HepG2 (cell line): Measurements from ENCODE around the gene USP5. TPM values are rescaled to one million over a fixed set of nuclear protein-coding genes. Genes with fewer than 3 reads are reported as not detected.

Experiments
- ELF4 ChIP-seq: sonication (generic); formaldehyde crosslinking; IDR thresholded peaks from 2 replicates; pipeline ENCODE4 v1.5.0; 2020; ENCODE audit warnings: missing genetic modification reagents, mild to moderate bottlenecking, moderate library complexity, borderline replicate concordance
- HNF4G ChIP-seq, 2 experiments: sonication (generic) in 1 of 2; formaldehyde crosslinking in 1 of 2; IDR thresholded peaks; 2 replicates each; pipeline versions ENCODE4 v1.4.0 to v1.6.1; 2011 to 2020; ENCODE audit warnings: borderline replicate concordance in 2 of 2, low read depth in 2 of 2, mild to moderate bottlenecking in 2 of 2, low read length in 1 of 2, missing genetic modification reagents in 1 of 2, moderate library complexity in 1 of 2
- KDM5A ChIP-seq: fragments of 200-600 bp; sonication (generic); IDR thresholded peaks from 2 replicates; pipeline ENCODE4 v1.7.0; 2018; ENCODE audit warnings: antibody characterized with exemption, mild to moderate bottlenecking, low read length, borderline replicate concordance
- MTA3 ChIP-seq: sonication (generic); formaldehyde crosslinking; IDR thresholded peaks from 2 replicates; pipeline ENCODE4 v1.4.0; 2020; ENCODE audit warnings: missing genetic modification reagents
- MYC ChIP-seq: sonication (generic); formaldehyde crosslinking; IDR thresholded peaks from 2 replicates; pipeline ENCODE4 v1.9.0; 2021; ENCODE audit warnings: missing genetic modification reagents, borderline replicate concordance
- SIN3A ChIP-seq: IDR thresholded peaks from 2 replicates; pipeline ENCODE4 v1.6.1; 2011; ENCODE audit warnings: low read depth, mild to moderate bottlenecking, control low read depth, low read length, borderline replicate concordance
- SOX13 ChIP-seq, 3 experiments: fragments of 450-650 bp in 1 of 3; sonication (generic) in 1 of 3; formaldehyde crosslinking in 1 of 3; IDR thresholded peaks in 2 of 3; conservative IDR thresholded peaks in 1 of 3; 2 replicates each; pipeline versions ENCODE4 v1.5.0 to v1.6.1; 2016 to 2020; ENCODE audit warnings: antibody characterized with exemption in 1 of 3, mild to moderate bottlenecking in 1 of 3, missing compliant biosample characterization in 1 of 3, missing genetic modification reagents in 1 of 3, moderate library complexity in 1 of 3
- ZKSCAN1 ChIP-seq: fragments of 150-350 bp; IDR thresholded peaks from 2 replicates; pipeline ENCODE4 v1.6.1; 2014; ENCODE audit warnings: low read length
- ZKSCAN5 ChIP-seq: sonication (generic); formaldehyde crosslinking; IDR thresholded peaks from 2 replicates; pipeline ENCODE4 v1.5.1; 2020; ENCODE audit warnings: mild to moderate bottlenecking, missing genetic modification reagents
- ZNF230 ChIP-seq: sonication (generic); formaldehyde crosslinking; IDR thresholded peaks from 2 replicates; pipeline ENCODE4 v1.4.0; 2020; ENCODE audit warnings: mild to moderate bottlenecking, missing genetic modification reagents
- ZNF615 ChIP-seq: sonication (generic); formaldehyde crosslinking; IDR thresholded peaks from 2 replicates; pipeline ENCODE4 v1.5.0; 2020; ENCODE audit warnings: mild to moderate bottlenecking, missing genetic modification reagents, borderline replicate concordance
- polyA plus RNA-seq, 8 experiments: library from polyadenylated mRNA; depleted of rRNA in 3 of 8; stranded (reverse) in 7 of 8; unstranded in 1 of 8; fragments of >200 nt; fragmentation: Illumina TruSeq in 4 of 8; extraction: Trizol in 4 of 8; gene quantifications; 2 replicates each; pipeline versions ENCODE4 v1.2.1 to v1.2.3, GENCODE V29; 2011 to 2016; ENCODE audit warnings: low read depth in 4 of 8, missing spikeins in 1 of 8, mixed read lengths in 1 of 8; ENCODE audit not compliant: insufficient read depth in 1 of 8
- total RNA-seq, 5 experiments: library from RNA; depleted of rRNA; stranded (reverse); fragments of >200 nt; fragmentation: Illumina TruSeq; extraction: Trizol; gene quantifications; 2 replicates each; pipeline ENCODE4 v1.2.3, GENCODE V29; 2016; ENCODE audit warnings: low read depth in 1 of 5
- TF ChIP-seq, protein P1 (sequence below): IDR thresholded peaks from 2 replicates; pipeline ENCODE4 v1.6.1; 2016
- TF ChIP-seq, protein P2 (sequence below): sonication (generic); formaldehyde crosslinking; IDR thresholded peaks from 2 replicates; pipeline ENCODE4 v1.5.1; 2020; ENCODE audit warnings: mild to moderate bottlenecking, missing genetic modification reagents, borderline replicate concordance
- TF ChIP-seq, protein P3 (sequence below): sonication (generic); formaldehyde crosslinking; IDR thresholded peaks from 2 replicates; pipeline ENCODE4 v1.4.0; 2020; ENCODE audit warnings: missing genetic modification reagents
- TF ChIP-seq, protein P4 (sequence below): sonication (generic); formaldehyde crosslinking; IDR thresholded peaks from 2 replicates; pipeline ENCODE4 v1.5.0; 2020; ENCODE audit warnings: mild to moderate bottlenecking, missing genetic modification reagents

Gene USP5
- total and polyA plus RNA-seq, 2 of the 13 experiments (the other 11 are each of a cell fraction or from before 2014, with no cell fraction given) = 39.6 to 56.0 TPM

DNA sequence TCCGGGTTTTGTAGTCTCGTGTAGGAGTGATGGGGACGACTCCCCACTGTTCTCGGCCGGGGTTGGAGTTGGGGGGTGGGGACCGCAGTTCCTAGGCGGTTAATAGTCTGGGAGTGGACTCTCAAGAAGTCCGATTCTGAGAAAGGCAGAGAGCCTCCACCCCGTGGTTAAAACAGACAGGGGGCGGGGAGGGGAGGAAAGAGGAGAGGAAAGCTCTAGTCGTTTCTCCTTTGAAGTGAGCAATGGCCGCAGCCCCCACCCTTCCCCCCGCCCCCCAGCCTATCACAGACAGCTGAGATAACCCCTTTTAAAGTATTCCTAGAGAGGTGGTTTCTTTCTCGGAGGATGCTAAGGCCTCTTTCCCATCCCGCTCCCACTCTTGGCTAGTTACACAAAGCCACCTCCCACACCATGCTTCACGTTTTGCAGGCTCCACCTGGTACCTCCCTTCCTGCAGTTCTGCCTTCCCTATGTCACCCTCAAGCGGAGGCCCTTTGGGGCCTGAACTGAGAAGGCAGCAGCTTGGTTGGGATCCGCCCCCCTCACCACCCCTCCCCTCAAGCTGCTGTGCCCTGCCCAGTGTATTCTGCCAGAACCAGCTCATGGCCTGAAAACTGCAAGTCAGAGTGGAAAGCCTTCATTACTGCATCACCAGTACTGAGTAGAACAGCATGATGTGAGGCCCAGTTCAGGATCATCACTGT is 853 bp downstream of the USP5 start (continued):
- TF ChIP-seq, protein P1, sequence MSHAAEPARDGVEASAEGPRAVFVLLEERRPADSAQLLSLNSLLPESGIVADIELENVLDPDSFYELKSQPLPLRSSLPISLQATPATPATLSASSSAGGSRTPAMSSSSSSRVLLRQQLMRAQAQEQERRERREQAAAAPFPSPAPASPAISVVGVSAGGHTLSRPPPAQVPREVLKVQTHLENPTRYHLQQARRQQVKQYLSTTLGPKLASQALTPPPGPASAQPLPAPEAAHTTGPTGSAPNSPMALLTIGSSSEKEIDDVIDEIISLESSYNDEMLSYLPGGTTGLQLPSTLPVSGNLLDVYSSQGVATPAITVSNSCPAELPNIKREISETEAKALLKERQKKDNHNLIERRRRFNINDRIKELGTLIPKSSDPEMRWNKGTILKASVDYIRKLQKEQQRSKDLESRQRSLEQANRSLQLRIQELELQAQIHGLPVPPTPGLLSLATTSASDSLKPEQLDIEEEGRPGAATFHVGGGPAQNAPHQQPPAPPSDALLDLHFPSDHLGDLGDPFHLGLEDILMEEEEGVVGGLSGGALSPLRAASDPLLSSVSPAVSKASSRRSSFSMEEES (CRISPR knock-in tag) = 0 out of 2 replicates have a peak, but pooled peaks have one; percentile 9
- TF ChIP-seq, protein P2, sequence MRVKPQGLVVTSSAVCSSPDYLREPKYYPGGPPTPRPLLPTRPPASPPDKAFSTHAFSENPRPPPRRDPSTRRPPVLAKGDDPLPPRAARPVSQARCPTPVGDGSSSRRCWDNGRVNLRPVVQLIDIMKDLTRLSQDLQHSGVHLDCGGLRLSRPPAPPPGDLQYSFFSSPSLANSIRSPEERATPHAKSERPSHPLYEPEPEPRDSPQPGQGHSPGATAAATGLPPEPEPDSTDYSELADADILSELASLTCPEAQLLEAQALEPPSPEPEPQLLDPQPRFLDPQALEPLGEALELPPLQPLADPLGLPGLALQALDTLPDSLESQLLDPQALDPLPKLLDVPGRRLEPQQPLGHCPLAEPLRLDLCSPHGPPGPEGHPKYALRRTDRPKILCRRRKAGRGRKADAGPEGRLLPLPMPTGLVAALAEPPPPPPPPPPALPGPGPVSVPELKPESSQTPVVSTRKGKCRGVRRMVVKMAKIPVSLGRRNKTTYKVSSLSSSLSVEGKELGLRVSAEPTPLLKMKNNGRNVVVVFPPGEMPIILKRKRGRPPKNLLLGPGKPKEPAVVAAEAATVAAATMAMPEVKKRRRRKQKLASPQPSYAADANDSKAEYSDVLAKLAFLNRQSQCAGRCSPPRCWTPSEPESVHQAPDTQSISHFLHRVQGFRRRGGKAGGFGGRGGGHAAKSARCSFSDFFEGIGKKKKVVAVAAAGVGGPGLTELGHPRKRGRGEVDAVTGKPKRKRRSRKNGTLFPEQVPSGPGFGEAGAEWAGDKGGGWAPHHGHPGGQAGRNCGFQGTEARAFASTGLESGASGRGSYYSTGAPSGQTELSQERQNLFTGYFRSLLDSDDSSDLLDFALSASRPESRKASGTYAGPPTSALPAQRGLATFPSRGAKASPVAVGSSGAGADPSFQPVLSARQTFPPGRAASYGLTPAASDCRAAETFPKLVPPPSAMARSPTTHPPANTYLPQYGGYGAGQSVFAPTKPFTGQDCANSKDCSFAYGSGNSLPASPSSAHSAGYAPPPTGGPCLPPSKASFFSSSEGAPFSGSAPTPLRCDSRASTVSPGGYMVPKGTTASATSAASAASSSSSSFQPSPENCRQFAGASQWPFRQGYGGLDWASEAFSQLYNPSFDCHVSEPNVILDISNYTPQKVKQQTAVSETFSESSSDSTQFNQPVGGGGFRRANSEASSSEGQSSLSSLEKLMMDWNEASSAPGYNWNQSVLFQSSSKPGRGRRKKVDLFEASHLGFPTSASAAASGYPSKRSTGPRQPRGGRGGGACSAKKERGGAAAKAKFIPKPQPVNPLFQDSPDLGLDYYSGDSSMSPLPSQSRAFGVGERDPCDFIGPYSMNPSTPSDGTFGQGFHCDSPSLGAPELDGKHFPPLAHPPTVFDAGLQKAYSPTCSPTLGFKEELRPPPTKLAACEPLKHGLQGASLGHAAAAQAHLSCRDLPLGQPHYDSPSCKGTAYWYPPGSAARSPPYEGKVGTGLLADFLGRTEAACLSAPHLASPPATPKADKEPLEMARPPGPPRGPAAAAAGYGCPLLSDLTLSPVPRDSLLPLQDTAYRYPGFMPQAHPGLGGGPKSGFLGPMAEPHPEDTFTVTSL (CRISPR knock-in tag) = no peak
- TF ChIP-seq KDM5A (peak; percentile 26; the same call in 1 of the 2 replicates), SOX13 (IDR thresholded peaks at IDR 0.05) (no peak), SOX13 (CRISPR knock-in tag; conservative IDR thresholded peaks at IDR 0.05 in 1 of 2, IDR thresholded peaks at IDR 0.05 in 1 of 2) (no peak), MTA3 (no peak), ELF4 (CRISPR knock-in tag) (0 out of 2 replicates have a peak, but pooled peaks have one; percentile 16), ZKSCAN5 (CRISPR knock-in tag) (no peak), MYC (CRISPR knock-in tag) (no peak), ZNF615 (CRISPR knock-in tag) (no peak), ZKSCAN1 (no peak; the same call in 1 of the 2 replicates), HNF4G (IDR thresholded peaks at IDR 0.05; ENCODE audit: borderline replicate concordance, low read depth, low read length) (no peak; the same call in 1 of the 2 replicates), HNF4G (CRISPR knock-in tag; IDR thresholded peaks at IDR 0.05; ENCODE audit: borderline replicate concordance, low read depth) (0 out of 2 replicates have a peak, but pooled peaks have one; percentile 15), ZNF230 (CRISPR knock-in tag) (no peak), SIN3A (0 out of 2 replicates have a peak, but pooled peaks have one; percentile 22)
- TF ChIP-seq, protein P3, sequence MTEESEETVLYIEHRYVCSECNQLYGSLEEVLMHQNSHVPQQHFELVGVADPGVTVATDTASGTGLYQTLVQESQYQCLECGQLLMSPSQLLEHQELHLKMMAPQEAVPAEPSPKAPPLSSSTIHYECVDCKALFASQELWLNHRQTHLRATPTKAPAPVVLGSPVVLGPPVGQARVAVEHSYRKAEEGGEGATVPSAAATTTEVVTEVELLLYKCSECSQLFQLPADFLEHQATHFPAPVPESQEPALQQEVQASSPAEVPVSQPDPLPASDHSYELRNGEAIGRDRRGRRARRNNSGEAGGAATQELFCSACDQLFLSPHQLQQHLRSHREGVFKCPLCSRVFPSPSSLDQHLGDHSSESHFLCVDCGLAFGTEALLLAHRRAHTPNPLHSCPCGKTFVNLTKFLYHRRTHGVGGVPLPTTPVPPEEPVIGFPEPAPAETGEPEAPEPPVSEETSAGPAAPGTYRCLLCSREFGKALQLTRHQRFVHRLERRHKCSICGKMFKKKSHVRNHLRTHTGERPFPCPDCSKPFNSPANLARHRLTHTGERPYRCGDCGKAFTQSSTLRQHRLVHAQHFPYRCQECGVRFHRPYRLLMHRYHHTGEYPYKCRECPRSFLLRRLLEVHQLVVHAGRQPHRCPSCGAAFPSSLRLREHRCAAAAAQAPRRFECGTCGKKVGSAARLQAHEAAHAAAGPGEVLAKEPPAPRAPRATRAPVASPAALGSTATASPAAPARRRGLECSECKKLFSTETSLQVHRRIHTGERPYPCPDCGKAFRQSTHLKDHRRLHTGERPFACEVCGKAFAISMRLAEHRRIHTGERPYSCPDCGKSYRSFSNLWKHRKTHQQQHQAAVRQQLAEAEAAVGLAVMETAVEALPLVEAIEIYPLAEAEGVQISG = no peak
- TF ChIP-seq, protein P4, sequence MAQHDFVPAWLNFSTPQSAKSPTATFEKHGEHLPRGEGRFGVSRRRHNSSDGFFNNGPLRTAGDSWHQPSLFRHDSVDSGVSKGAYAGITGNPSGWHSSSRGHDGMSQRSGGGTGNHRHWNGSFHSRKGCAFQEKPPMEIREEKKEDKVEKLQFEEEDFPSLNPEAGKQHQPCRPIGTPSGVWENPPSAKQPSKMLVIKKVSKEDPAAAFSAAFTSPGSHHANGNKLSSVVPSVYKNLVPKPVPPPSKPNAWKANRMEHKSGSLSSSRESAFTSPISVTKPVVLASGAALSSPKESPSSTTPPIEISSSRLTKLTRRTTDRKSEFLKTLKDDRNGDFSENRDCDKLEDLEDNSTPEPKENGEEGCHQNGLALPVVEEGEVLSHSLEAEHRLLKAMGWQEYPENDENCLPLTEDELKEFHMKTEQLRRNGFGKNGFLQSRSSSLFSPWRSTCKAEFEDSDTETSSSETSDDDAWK (CRISPR knock-in tag) = no peak
